HG02642 (cell line): ENCODE data around the gene NR1H2.
A peak's percentile ranks its signal among the peaks of the same experiment; 100 is the strongest.
"Not testable (repeated sequence)": the region's sequence is repeated elsewhere in the genome, so short reads cannot be mapped to it uniquely, and the experiment has no call there.

Experiments
- ATAC-seq: cut with Tn5 transposase; IDR thresholded peaks from one replicate; pipeline ENCODE4 v1.9.1; 2021; ENCODE audit warnings: mild to moderate bottlenecking; ENCODE audit not compliant: unreplicated experiment, poor library complexity

NR1H2 gene

DNA sequence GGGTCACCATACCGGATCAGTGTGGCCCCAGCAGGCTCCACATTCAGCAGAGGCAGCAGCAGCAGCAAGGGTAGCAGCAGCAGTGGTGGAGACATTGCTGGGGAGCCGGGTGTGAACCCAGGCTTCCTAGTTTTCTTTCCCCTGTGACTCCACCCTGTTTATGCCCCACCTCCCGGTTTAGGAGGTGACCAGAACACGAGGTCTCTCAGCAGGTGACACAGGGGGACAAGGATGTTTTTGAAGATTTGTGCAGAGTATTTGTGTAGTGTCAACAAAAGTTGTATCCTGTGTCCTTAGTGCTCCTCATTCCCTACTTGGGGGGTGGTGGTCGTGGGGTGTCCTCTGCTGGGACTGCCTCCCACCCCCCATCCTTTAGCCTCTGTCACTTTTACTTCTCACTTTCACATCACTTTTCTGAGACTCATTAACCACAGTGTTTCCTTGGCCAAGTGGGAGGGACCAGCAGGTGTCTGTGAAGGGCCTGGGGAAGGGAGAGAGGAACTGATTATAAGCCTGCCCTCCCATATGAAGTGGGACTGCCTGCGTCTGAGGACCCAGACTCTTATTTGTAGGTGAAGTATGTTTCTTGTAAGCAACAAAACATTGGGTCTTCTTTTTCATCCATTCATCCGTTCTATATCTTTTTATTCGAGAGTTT is 31.5 kb upstream of the NR1H2 start:
- ATAC-seq = peak; percentile 54

DNA sequence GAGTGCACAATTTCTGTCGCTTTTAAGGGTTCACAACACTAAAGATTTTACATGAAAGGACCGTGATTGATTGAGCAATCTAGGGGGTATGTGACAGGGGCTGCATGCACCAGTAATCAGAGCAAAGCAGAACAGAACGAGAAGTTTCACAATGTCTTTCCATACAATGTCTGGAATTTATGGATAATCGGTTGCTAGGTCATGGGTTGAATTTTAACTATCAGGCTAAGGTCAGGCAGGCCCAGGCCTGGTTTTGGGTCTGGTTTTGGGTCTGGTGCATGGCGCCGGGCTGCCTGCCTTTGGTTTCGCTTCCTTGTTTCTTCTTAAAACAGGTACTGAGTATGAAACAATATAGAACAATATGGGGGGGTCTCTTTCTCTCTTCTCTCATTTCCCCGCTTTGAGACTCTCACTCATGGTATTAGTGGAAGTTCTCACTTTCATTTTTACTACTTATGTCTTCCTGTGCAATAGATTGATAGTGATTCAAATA is 29.1 kb upstream of the NR1H2 start:
- not testable (repeated sequence) for ATAC-seq

DNA sequence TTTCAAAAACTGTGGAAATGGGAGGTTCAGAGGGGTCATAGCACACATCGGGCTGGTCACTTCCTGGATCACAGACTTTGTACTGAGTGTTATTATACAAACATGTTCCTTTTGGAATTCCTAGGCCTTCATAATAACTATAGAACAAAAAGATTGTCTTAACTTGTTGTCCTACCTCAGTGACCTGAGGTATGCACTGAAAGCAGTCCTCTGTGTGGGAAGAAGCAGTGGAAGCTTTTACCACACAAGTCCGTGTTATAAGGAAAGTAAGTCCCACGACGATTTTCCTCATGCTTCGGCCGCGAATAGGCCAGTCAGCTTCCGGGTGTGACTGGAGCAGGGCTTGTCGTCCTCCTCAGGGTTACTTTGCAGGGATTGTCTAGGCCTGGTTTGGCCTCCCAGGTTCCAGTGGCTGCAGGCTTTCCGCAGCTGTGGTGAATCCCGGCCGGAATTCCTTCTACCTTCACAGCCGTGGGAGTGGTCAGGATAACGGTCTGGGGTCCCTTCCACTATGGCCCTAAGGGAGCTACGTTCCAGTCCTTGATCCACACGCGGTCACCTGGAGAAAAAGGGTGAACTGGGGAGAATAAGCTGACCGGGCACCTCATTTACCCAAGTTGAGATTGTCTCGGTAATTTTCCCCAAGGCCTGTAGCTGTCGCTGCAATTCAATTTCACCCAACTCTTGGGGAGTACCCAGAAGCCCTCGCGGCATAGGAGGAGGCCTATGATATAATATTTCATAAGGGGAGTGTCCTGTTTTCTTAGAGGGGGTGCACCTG is 26.8 kb upstream of the NR1H2 start:
- ATAC-seq = no peak

DNA sequence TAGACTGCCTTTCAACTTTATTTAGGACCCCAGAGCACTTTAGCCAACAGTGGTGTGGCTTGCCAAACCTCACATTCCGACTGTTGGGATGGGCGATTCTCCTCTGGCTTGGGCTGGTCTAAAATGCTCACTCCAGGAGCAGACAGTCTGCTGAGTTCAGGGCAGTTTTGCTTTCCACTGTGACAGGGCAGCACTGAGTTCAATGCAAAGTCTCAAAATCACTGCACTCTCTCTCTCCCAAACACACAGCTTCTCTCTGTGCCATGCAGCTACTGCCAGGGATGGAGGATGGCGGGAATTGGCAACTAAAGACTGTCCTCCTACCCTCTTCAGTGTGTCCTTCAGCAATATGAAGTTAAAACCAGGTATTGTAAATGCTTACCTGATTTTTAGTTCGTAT is 24.0 kb upstream of the NR1H2 start:
- ATAC-seq = no peak

DNA sequence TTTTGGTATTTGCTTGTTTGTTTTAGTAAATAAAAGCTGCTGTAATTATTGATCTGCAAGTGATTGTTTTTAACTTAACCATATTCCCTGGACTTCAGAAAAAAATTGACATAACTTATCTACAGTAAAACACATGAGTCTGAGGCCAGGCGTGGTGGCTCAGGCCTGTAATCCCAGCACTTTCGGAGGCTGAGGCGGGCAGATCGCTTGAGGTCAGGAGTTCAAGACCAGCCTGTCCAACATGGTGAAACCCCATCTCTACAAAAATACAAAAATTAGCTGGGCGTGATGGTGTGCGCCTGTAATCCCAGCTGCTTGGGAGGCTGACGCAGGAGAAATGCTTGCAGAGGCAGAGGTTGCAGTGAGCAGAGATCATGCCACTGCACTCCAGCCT is 22.8 kb upstream of the NR1H2 start:
- ATAC-seq = not testable (repeated sequence)

DNA sequence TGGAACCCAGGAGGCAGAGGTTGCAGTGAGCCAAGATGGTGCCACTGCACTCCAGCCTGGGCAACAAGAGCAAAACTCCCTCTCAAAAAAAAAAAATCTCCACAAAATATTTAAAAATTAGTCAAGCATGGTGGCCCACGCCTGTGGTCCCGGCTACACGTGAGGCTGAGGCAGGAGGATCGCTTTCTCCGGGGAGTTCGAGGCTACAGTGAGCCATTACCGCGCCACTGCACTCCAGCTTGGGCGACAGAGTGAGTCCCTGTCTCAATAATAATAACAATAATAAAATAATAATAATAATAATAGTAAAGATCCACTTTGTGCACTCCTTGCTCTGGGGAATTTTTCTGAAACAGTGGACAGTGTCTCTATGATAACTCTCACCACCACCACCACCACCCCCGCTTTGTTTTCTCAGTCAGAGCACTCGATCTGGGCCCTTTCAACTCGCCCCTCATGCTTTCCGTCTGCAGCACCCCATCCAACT is 19.5 kb upstream of the NR1H2 start:
- ATAC-seq = no peak

DNA sequence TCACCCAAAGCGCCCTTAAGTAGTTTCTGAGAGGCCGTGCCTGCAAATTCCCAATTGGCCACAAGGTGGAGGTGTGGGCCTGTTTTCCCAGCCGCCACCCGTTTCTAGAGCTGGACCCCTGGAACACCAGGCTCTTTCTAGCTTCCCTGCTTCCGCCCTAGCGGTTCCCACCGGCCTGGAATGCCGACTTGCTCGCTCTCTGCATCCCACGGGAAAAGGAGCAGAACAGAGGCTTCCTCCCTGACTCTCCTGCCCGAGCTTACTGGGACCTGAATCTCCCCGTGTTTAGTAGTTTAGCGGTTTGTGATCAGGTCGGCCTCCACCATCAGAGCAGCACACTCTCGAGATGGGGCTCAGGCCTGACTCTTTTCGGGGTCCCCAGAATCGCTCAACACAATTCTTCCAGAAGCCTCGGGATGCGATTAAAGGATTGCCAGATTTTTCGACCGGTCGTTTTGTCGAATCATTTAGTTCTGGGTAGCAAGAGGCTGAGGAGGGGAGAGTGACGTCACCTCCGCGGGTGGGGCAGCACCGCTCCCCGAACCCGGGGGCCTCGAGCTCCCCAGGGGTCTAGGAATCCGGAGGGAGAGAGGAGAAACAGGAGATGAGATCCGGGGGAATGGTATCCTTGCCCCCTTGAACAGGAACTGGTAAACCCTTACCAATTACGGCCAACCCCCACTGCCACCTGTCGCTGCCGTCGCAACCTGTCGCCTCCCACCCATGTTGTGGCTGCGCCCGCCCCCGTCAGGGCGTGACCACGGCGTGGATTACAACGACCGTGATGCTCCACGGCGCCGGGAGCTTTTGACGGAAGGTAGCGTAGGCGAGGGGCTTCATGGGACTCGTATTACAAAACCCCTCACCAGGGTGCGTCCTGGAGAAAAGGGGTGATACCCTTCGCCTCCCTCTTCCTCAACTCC is 18.8 kb upstream of the NR1H2 start:
- peak; percentile 66 for ATAC-seq

DNA sequence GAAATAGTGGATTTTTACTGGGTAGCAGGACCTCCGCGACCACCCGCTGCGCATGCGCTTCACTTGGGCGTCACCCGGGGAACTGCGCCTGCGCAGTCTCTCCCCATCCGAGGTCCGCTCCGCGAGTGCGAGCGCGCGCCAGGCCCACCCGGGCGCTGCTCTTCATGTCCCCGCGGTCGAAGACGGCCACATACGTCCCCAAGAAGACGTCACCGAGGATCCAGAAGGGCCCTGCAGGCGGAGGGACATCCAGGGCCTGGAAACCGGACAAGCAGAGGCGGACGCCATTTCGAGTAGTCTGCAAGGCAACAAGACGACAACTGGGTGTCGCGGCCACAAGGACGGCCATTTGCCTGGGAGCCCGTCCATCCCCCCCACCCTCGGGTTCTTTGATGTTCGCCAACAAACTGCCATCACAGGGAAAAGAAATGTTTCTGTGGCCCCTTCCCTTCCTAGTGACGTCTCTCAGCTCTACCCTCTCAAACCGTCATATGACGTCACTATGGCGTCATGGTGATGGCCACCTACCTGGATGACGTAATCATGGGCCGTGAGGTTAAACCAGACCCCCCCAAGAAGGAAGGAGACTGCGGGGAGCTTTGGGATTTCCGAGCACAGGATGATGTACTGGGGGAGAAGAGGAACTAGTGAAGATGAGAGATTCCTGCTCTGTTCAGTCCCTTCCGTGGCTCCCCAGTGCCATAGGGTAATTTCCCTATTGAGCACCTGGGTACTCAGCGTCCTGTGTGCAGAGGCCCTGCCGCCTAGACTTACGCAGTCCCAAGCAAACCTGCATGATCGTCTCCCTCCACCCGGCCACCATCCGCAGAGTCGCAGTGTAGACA is 17.6 kb upstream of the NR1H2 start:
- peak; percentile 40 for ATAC-seq

DNA sequence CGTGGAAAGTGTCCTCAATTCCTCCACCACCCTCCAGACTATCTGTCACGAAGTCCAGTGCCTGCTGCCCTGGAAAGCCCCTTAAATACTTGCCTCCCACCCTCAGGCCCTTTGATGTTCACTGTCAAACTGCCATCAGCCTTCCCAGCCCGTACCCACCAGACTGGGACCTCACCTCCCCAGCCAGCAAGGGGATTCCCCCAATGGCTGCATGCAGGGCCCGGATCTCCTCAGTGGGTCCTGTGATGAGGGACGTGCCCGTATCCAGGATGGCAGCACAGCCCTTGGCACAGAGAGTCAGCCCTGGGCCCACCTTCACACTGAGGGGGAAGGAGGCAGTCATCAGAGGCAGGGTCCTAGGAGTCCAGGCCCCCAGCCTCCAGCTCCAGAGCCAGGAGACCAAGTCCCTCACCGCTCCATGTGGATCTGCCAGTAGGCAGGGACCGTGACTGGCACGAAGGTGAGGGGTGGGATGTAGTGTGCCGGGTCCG is 16.9 kb upstream of the NR1H2 start:
- no peak for ATAC-seq

DNA sequence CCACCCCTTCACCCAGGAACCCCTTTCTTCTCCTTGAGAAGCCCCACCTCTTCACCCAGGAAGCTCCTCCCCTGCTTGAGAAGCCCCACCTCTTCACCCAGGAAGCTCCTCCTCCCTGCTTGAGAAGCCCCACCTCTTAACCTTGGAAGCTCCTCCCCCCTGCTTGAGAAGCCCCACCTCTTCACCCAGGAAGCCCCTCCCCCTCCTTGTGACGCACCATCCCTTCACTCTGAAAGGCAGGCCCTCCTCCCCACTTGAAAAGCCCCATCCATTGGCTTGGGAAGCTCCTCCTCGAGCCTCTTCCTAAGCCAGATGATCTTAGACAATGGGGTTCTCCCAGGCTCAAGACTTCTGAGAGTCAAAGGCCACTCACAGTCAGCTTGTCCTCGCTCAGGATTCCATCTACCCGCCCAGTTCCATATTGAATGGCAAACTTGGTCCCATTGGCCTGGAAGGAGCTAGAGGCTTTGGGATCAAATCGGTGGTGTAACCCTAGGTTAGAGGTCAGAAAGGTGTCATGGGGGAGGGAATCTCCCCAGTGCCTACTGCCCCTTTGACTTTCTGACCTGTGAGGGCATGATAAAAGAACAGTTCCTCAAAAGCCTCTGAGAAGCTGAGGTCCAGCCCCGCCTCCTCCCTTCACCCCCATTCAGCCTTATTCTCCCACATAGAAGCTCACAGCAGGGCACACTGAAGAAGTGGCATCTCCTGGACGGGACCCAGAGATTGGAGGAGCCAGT is 14.8 kb upstream of the NR1H2 start:
- ATAC-seq = no peak

DNA sequence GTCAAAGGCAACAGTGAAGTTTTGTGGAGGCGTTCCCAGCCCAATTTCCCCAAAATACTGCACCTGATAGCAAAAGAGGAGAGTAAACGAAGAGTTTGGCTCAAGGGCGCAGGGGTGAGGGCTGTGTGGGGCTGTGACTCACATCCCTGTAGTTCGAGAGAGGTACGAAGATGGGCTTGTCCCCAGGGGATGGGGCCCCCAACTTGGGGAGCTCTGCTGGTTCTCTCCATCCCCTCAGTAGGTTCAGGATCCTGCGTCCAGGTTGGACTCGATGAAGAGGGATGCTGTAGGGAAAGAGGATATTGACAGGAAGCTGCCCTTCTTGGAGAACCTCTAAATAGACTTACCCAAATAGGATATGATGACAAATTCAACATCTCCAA is 14.2 kb upstream of the NR1H2 start:
- no peak for ATAC-seq

DNA sequence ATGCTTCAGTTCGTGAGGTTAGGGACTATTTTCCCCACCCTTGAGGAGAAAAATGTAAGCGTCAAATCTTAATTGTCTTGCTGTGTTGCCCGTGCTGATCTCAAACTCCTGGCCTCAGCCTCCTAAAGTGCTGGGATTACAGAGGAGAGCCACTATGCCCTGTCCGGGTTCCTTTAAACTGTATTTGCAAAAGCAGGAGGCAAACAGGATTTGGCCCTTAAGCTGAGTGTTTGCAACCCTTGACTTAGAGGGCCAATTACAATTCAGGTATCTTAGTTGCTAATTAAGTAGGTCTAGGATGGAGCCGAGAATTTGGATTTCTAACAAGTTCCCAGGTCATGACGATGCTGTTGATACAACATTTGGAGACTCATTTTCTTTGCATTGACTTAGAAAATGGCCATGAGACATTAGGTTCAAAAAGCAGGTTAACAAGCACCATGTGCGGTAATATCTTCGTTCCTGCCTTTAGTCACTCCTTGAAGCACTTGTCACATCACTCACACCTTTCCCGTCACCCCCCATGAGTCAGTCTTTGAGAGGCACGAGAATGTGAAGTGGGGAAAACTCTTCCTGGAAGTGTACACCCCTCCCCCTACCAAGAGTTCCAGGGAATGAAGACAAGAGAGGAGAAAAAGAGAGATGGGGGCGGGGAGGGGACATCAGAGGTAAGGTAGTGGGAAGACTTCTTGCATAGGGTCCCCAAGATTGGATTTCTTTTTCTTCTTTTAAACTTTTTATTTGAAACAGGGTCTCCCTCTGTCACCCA is 13.4 kb upstream of the NR1H2 start:
- no peak for ATAC-seq

DNA sequence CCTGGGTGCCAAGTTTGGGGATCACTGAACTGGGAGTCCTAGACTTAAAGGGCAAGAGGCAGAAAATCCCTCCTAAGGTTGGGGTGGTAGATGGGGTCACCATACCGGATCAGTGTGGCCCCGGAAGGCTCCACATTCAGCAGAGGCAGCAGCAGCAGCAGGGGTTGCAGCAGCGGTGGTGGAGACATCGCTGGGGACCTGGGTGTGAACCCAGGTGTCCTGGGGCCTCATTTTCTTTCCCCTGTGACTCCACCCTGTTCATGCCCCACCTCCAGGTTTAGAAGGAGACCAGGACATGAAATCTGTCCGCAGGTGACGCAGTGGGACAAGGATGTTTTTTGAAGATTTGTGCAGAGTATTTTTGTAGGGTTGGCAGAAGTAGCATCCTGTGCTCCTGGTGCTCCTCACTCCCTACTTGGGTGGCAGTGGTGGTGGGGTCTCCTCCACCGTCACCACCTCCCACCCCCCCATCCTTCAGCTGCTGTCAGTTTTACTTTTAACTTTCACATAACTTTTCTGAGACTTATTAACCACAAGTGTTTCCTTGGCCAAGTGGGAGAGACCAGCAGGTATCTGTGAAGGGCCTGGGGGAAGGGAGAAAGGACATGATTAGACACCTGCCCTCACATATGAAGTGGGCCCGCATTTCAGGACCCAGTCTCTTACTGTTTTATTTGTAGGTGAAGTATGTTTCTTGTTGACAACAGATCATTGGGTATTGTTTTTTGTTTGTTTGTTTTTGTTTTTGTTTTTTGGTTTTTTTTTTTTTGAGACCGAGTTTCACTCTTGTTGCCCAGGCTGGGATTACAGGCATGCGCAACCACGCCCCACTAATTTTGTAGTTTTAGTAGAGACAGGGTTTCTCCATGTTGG is 10.6 kb upstream of the NR1H2 start, which contains the start of gene NAPSA:
NAPSA (minus strand) TSS at position 206 of the 873 bp plus-strand sequence; CDS start at position 188, 18 bp downstream.
- no peak for ATAC-seq

DNA sequence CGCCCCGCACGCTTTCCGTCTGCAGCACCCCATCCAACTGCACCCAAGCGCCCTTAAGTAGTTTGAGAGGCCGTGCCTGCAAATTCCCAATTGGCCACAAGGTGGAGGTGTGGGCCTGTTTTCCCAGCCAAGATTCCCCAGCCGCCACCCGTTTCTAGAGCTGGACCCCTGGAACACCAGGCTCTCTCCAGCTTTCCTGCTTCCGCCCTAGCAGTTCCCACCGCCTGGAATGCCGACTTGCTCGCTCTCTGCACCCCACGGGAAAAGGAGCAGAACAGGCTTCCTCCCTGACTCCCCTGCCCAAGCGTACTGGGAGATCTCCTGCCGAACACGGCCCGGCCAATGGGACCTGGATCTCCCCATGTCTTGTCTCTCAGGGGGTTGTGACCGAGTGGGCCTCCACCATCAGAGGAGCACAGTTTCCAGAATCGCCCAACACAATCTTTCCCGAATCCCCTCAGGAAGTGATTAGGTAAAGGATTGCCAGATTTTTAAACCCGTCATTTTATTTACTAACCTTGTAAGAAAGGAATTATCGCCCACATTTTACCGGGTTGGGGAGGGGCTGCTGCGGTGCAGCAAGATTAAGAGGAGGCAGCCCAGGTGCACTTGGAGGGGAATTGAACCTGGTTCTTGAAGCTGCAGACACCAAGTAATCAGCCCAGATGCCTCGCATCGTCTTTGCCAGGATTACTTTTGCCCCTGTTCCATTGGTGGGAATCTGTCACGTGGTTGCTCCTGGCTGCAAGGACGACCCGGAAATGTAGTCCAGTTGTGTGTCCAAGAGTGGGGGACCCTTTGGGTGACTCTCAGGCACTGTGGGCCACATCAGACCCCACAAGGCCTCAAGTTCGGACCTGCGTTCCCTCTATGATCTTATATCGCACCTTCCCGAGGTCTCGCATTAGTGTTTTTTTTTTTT is 7.3 kb upstream of the NR1H2 start:
- ATAC-seq = peak; percentile 61

DNA sequence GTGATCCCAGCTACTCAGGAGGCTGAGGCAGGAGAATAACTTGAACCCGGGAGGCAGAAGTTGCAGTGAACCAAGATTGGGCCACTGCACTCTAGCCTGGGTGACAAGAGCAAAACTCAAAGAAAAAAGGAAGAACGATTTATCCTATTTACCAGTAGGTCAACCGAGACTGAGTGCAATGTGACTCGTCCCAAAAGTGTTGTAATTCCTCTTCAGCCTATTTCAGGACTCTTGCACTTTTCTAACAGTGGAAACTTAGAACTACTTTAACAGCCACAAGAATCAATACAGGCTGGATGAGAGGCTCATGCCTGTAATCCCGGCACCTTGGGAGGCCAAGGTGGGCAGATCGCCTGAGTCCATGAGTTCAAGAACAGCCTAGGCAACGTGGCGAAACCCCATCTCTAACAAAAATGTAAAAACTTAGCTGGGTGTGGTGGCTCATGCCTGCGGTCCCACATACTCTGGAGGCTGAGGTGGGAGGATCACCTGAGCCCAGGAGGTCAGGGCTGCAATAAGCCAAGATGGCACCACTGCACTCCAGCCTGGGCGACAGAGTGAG is 4.3 kb upstream of the NR1H2 start:
- no peak for ATAC-seq

DNA sequence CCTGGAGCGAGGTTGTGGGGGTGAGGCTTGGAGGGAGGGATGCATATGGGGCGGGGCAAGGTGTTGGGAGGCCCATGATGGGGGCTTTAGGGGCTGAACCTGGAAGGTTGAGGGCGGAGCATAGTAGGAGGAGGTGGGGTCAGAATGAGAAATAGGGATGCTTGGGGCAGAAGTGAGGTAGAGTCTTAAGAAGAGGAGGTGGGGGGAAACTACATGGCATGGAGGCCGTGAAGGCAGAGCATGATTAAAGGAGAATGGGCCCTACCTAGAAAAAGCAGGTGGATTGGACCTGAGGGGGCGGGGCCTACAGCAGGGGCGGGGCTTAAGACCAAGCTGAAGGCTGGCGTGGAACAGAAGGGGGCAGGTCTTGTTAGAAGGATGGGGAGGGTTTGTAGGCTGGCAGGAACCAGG is 799 bp downstream of the NR1H2 start:
- peak; percentile 8 for ATAC-seq
